Measurements from ENCODE around the gene COPS2.

DNA sequence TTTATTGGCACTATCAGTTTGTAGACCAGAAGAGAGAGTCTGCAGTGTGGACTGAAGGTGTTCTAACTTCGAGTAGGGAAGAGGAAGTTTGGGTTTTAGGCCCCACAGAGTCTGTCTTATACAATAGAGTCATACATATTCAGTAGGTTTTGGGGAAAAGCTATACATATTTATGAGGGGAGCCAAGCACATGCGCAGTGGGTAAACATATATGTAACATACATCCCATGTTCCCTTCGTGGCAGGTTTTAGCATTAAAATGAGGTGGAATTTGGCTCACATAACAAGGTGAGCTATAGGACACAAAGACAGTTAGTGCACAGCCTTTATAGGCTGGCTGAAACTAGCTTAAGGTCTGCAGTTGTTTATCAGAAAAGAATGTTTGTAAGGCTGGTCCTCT is 19.5 kb upstream of the COPS2 start:
- TF ChIP-seq, protein P1, sequence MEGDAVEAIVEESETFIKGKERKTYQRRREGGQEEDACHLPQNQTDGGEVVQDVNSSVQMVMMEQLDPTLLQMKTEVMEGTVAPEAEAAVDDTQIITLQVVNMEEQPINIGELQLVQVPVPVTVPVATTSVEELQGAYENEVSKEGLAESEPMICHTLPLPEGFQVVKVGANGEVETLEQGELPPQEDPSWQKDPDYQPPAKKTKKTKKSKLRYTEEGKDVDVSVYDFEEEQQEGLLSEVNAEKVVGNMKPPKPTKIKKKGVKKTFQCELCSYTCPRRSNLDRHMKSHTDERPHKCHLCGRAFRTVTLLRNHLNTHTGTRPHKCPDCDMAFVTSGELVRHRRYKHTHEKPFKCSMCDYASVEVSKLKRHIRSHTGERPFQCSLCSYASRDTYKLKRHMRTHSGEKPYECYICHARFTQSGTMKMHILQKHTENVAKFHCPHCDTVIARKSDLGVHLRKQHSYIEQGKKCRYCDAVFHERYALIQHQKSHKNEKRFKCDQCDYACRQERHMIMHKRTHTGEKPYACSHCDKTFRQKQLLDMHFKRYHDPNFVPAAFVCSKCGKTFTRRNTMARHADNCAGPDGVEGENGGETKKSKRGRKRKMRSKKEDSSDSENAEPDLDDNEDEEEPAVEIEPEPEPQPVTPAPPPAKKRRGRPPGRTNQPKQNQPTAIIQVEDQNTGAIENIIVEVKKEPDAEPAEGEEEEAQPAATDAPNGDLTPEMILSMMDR (IDR thresholded peaks at IDR 0.05 in 8 of 11, conservative IDR thresholded peaks at IDR 0.05 in 3 of 11), result no peak
- no peak for TF ChIP-seq POLR2A (IDR thresholded peaks at IDR 0.05)
- TF ChIP-seq POLR2AphosphoS5 (IDR thresholded peaks at IDR 0.05), result no peak

All from spleen (tissue), 7 donors.